ENCODE measurements around the gene NSUN3.
"Not testable (repeated sequence)": the region's sequence is repeated elsewhere in the genome, so short reads cannot be mapped to it uniquely, and the experiment has no call there.

The NSUN3 gene

GRCh38 chr3:94069194-94069813 lies 6.4 kb downstream of the NSUN3 start:
- peak; percentile 42 for DNase-seq

- DNase-seq: no peak
Measured at GRCh38 chr3:94070341-94070911, 7.6 kb downstream of the NSUN3 start.

GRCh38 chr3:94071713-94072284 lies 8.9 kb downstream of the NSUN3 start:
- no peak for DNase-seq

- DNase-seq: no peak
Measured at GRCh38 chr3:94076055-94076454, 13.2 kb downstream of the NSUN3 start.

- not testable (repeated sequence) for DNase-seq
Measured at GRCh38 chr3:94080552-94080951, 17.7 kb downstream of the NSUN3 start.

- DNase-seq: peak; percentile 54
Measured at GRCh38 chr3:94081884-94082283, 19.0 kb downstream of the NSUN3 start.

- DNase-seq: peak; percentile 96
Measured at GRCh38 chr3:94082391-94082937, 19.6 kb downstream of the NSUN3 start.

- DNase-seq: no peak
Measured at GRCh38 chr3:94083261-94083660, 20.4 kb downstream of the NSUN3 start.

- DNase-seq: no peak
Measured at GRCh38 chr3:94089126-94089525, 26.3 kb downstream of the NSUN3 start.

- no peak for DNase-seq
Measured at GRCh38 chr3:94092086-94092485, 29.2 kb downstream of the NSUN3 start.

- DNase-seq: no peak
Measured at GRCh38 chr3:94093151-94093550, 30.3 kb downstream of the NSUN3 start.

- DNase-seq: no peak
Measured at GRCh38 chr3:94095111-94095510, 32.2 kb downstream of the NSUN3 start.

- no peak for DNase-seq
Measured at GRCh38 chr3:94098452-94098851, 35.6 kb downstream of the NSUN3 start.

- DNase-seq: no peak
Measured at GRCh38 chr3:94099311-94099710, 36.5 kb downstream of the NSUN3 start.

GRCh38 chr3:94101860-94102259 lies 39.0 kb downstream of the NSUN3 start:
- no peak for DNase-seq

- DNase-seq: no peak
Measured at GRCh38 chr3:94106268-94106667, 43.4 kb downstream of the NSUN3 start.

GRCh38 chr3:94110232-94110631 lies 47.4 kb downstream of the NSUN3 start:
- DNase-seq: not testable (repeated sequence)

- DNase-seq: no peak
Measured at GRCh38 chr3:94110854-94111253, 48.0 kb downstream of the NSUN3 start.

- no peak for DNase-seq
Measured at GRCh38 chr3:94114666-94115065, 51.8 kb downstream of the NSUN3 start.

GRCh38 chr3:94115482-94115881 lies 52.6 kb downstream of the NSUN3 start:
- peak; percentile 45 for DNase-seq

GRCh38 chr3:94117729-94118128 lies 54.9 kb downstream of the NSUN3 start:
- no peak for DNase-seq

- no peak for DNase-seq
Measured at GRCh38 chr3:94118390-94118789, 55.5 kb downstream of the NSUN3 start.

GRCh38 chr3:94121161-94121560 lies 58.3 kb downstream of the NSUN3 start:
- DNase-seq: no peak

- no peak for DNase-seq
Measured at GRCh38 chr3:94127115-94127514, 64.3 kb downstream of the NSUN3 start.

Data from NCI-H2171 treated with DMSO at 0.1 percent for 48 hours (cell line).